Neural cell (in vitro differentiated cells): ENCODE data around the gene CWC27. TPM values are rescaled to one million over a fixed set of nuclear protein-coding genes. Genes with fewer than 3 reads are reported as not detected.

Experiments
- H2AFZ ChIP-seq: fragments of 200-600, 300-800 bp; sonication (generic), shearing (Covaris generic); 2 replicates; pipeline ENCODE4 v1.6.0; 2014; ENCODE audit warnings: low read depth, mild to moderate bottlenecking, antibody characterized with exemption, low read length, moderate library complexity
- H3F3A ChIP-seq: fragments of 200-600 bp; shearing (Covaris generic); 2 replicates; pipeline ENCODE4 v1.6.1; 2016; ENCODE audit warnings: mild to moderate bottlenecking, moderate library complexity, mixed read lengths, antibody characterized with exemption, low read length; ENCODE audit not compliant: insufficient read depth, poor library complexity, severe bottlenecking
- H3K27ac ChIP-seq: fragments of 200-600, 300-800 bp; sonication (generic), shearing (Covaris generic); 2 replicates; pipeline ENCODE4 v1.5.1; 2014; ENCODE audit warnings: mild to moderate bottlenecking, low read length, moderate library complexity
- H3K27me3 ChIP-seq: fragments of 300-800, 200-600 bp; sonication (generic), shearing (Covaris generic); 2 replicates; pipeline ENCODE4 v1.6.0; 2014; ENCODE audit warnings: mild to moderate bottlenecking, low read depth, low read length, moderate library complexity; ENCODE audit not compliant: insufficient read depth
- H3K36me3 ChIP-seq: fragments of 300-800, 200-600 bp; sonication (generic), shearing (Covaris generic); 2 replicates; pipeline ENCODE4 v1.5.1; 2014; ENCODE audit warnings: mild to moderate bottlenecking, antibody characterized with exemption, low read length, moderate library complexity; ENCODE audit not compliant: insufficient read depth
- H3K4me2 ChIP-seq: fragments of 300-800, 200-600 bp; sonication (generic), shearing (Covaris generic); 2 replicates; pipeline ENCODE4 v1.6.0; 2014; ENCODE audit warnings: mild to moderate bottlenecking, low read length
- H3K4me3 ChIP-seq: fragments of 300-800, 200-600 bp; sonication (generic), shearing (Covaris generic); 2 replicates; pipeline ENCODE4 v1.5.1; 2014; ENCODE audit warnings: mild to moderate bottlenecking, low read length, moderate library complexity
- H3K79me2 ChIP-seq: fragments of 200-600 bp; shearing (Covaris generic); replicated peaks from 2 replicates; pipeline ENCODE4 v1.6.0; 2014; ENCODE audit warnings: mild to moderate bottlenecking, low read length, moderate library complexity; ENCODE audit not compliant: insufficient read depth
- H3K9ac ChIP-seq: fragments of 300-800, 200-600 bp; sonication (generic), shearing (Covaris generic); 2 replicates; pipeline ENCODE4 v1.6.1; 2016; ENCODE audit warnings: mild to moderate bottlenecking, low read length, mixed read lengths
- H3K9me2 ChIP-seq: fragments of 200-600 bp; shearing (Covaris generic); 2 replicates; pipeline ENCODE4 v1.6.1; 2016; ENCODE audit warnings: mild to moderate bottlenecking, low read length, mixed read lengths; ENCODE audit not compliant: insufficient read depth
- H3K9me3 ChIP-seq: fragments of 200-600, 300-800 bp; sonication (generic), shearing (Covaris generic); 2 replicates; pipeline ENCODE4 v1.6.1; 2016; ENCODE audit warnings: mild to moderate bottlenecking, mixed run types, low read length, moderate library complexity, mixed read lengths
- H4K20me1 ChIP-seq: fragments of 200-600 bp; shearing (Covaris generic); 2 replicates; pipeline ENCODE4 v1.6.1; 2016; ENCODE audit warnings: mild to moderate bottlenecking, mixed run types; ENCODE audit not compliant: insufficient read depth
- CTCF ChIP-seq: fragments of 450-650 bp; IDR thresholded peaks from 2 replicates; pipeline ENCODE4 v1.5.1; 2014; ENCODE audit warnings: antibody characterized with exemption, mild to moderate bottlenecking, moderate library complexity; ENCODE audit not compliant: poor library complexity, severe bottlenecking
- EP300 ChIP-seq: fragments of 450-650 bp; conservative IDR thresholded peaks from 2 replicates; pipeline ENCODE4 v1.6.1; 2014; ENCODE audit warnings: antibody characterized with exemption, mild to moderate bottlenecking, moderate library complexity; ENCODE audit not compliant: poor library complexity, severe bottlenecking
- EZH2 ChIP-seq: fragments of 200-600, 300-800 bp; shearing (Covaris generic), sonication (generic); IDR thresholded peaks from 2 replicates; pipeline ENCODE4 v1.6.1; 2014; ENCODE audit warnings: antibody characterized with exemption, low read length, borderline replicate concordance, mild to moderate bottlenecking; ENCODE audit not compliant: insufficient read depth, poor library complexity, severe bottlenecking
- MXI1 ChIP-seq: fragments of 450-650 bp; conservative IDR thresholded peaks from 2 replicates; pipeline ENCODE4 v1.6.1; 2014; ENCODE audit warnings: antibody characterized with exemption, mild to moderate bottlenecking; ENCODE audit not compliant: poor library complexity, severe bottlenecking
- POLR2AphosphoS5 ChIP-seq: IDR thresholded peaks from 2 replicates; pipeline ENCODE4 v1.6.1; 2012
- RAD21 ChIP-seq: fragments of 450-650 bp; conservative IDR thresholded peaks from 2 replicates; pipeline ENCODE4 v1.6.1; 2014; ENCODE audit warnings: antibody characterized with exemption, mild to moderate bottlenecking, moderate library complexity
- REST ChIP-seq: IDR thresholded peaks from 2 replicates; pipeline ENCODE4 v1.6.1; 2012; ENCODE audit warnings: borderline replicate concordance
- SMC3 ChIP-seq: fragments of 450-650 bp; conservative IDR thresholded peaks from 2 replicates; pipeline ENCODE4 v1.6.1; 2014; ENCODE audit warnings: antibody characterized with exemption, mild to moderate bottlenecking, moderate library complexity; ENCODE audit not compliant: poor library complexity
- TAF1 ChIP-seq: IDR thresholded peaks from 2 replicates; pipeline ENCODE4 v1.6.1; 2012; ENCODE audit warnings: low read depth
- polyA plus RNA-seq: library from polyadenylated mRNA; depleted of rRNA; stranded (reverse); fragments of >200 nt; gene quantifications from 2 replicates; pipeline ENCODE4 v1.2.3, GENCODE V29; 2014

Gene CWC27
- polyA plus RNA-seq, 1 donor from 2014 or later = 26.2 TPM

GRCh38 chr5:65065001-65065511 lies 296.3 kb downstream of the CWC27 start:
- Histone ChIP-seq H3K9me2 (no peaks in the 10 kb centered on the region), H3K4me3 (no peak overlapping the region), H3K9me3 (no peaks in the 10 kb centered on the region), H3K36me3 (no peaks in the 10 kb centered on the region), H2AFZ (no peak overlapping the region), H3K4me2 (no peak overlapping the region), H3F3A (no peaks in the 10 kb centered on the region), H3K9ac (no peak overlapping the region), H4K20me1 (no peaks in the 10 kb centered on the region), H3K27ac (no peak overlapping the region), H3K27me3 (no peaks in the 10 kb centered on the region), H3K79me2 (no peaks in the 10 kb centered on the region)
- TF ChIP-seq RAD21 (no peak), TAF1 (no peak), REST (no peak), POLR2AphosphoS5 (no peak), CTCF (no peak)

- H3K79me2 ChIP-seq = no peaks in the 10 kb centered on the region
- H3K9me3 ChIP-seq = no peaks in the 10 kb centered on the region
- no peaks in the 10 kb centered on the region for H3K36me3 ChIP-seq
- no peaks in the 10 kb centered on the region for H3K9me2 ChIP-seq
- no peak overlapping the region for H3K4me3 ChIP-seq
- no peaks in the 10 kb centered on the region for H3K27me3 ChIP-seq
- TF ChIP-seq EZH2 (no peak), RAD21 (no peak), POLR2AphosphoS5 (no peak), MXI1 (no peak), EP300 (no peak), CTCF (no peak), REST (no peak), TAF1 (no peak), SMC3 (no peak)
- no peaks in the 10 kb centered on the region for H4K20me1 ChIP-seq
- H2AFZ ChIP-seq = no peak overlapping the region
- H3K4me2 ChIP-seq = no peak overlapping the region
- no peak overlapping the region for H3K9ac ChIP-seq
- no peaks in the 10 kb centered on the region for H3F3A ChIP-seq
- no peak overlapping the region for H3K27ac ChIP-seq
Measured at GRCh38 chr5:65066387-65067146, 297.8 kb downstream of the CWC27 start.
